NCI-H1694 (cell line): Measurements from ENCODE around the gene GMDS.

Source experiments
- DNase-seq: peaks from one replicate; lab custom pipeline; 2025; lab: John Stamatoyannopoulos, UW

GMDS gene

DNA sequence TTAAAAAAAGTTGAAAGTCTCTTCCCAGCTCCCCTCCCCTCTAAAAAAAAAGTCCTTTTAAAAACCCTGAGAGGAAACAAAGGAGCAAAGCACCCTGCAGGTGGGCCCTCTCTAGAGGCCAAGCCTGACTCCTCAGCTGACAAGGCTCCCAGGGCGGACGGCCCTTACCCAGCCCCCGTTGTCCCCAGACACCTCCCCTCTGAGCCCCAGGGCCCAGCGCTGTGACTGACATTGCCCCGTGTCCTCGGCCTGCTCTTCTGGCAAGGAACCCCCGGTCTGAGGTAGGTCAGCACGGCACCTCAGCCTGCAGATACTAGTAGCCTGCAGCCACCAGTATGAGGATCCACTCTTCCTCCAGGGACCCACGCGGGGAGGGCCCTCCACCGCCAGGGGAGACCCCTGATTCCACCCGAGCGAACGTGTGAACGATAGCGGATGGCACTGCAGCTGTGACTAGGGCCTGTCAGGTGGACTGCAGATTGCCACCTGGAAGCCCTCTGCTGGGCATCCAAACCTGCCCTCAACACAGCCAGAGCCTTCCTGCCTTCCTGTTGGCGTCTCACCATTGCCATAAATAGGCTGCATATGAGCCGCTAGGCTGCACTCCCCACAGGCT is 601.5 kb downstream of the GMDS start:
- DNase-seq, result no peak

DNA sequence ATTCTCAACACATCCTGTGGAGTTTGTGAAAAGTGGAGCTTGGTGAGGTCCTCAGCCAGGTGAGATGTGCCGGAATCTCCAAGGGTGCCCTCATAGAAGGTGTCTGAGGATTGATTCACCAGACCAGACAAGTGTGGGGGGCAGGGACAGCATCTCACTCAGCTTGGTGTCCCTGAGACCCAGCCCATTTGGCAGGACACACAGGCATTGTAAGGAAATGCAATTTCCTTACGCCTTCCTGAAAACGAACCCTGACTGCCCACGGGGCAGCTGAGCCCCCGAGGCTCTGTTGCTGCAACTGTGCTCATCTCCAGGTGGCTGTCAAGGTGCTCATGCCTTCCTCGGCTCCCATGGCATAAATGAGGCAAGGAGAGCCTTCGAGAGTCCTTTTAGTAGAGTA is 602.3 kb downstream of the GMDS start:
- DNase-seq, result no peak

DNA sequence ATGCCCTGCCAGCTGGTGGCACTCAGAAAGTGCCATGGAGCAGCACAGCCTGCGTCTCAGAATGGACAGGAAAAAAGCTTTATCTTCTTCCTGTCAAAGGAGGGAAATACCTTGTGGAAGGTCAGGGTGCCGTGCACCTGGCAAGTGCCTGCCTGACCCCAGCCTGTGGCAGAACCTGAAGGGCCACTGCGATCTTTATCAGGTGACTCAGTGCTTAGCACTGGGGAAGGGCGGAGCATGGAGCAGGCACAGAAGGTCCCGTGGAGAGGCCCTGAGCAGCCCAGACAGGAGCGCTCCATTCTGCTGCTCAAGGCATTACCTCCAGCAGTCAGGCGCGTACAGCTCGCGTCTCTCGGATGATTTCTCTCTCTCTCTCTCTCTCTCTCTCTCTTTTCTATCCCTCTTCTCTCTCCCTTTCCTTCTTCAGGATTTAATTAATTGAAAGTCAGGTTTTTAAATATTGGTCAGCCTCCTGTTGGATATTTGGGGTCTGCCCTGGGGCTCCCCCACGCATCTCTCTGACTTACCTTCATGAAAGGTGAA is 604.0 kb downstream of the GMDS start:
- DNase-seq, result no peak

DNA sequence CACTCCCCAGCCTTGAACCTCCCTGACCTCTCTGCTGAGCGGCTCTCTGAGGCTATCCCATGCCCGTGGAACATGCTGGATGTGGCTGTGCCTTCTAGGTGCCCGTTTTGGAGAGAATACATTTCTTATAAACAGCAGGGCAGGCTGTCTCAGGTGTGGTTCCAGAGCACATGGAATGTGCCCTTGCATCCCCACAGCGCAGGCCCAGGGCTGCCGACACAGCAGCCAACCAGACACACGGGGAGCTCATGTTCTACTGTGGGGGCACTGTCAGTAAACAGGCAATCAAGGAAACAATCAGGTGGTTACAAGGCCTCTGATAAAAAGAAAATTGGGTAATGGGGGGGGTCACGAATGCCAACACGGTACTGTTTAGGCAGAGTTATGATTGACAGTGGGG is 604.9 kb downstream of the GMDS start:
- no peak for DNase-seq

DNA sequence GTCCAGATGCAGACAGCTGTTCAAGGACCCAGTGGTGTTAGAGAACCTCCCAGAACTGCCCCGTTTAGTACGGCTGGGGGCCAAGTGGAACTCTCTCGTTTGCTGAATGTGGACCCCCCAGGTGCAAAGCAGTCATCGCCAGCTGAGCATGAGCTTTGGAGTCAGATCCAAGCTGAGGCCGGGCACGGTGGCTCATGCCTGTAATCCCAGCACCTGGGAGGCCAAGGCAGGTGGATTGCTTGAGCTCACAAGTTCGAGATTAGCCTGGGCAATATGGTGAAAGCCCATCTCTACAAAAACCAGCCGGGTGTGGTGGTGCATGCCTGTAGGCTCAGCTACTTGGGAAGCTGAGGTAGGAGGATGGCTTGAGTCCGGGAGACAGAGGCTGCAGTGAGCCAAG is 606.0 kb downstream of the GMDS start:
- DNase-seq, result no peak

DNA sequence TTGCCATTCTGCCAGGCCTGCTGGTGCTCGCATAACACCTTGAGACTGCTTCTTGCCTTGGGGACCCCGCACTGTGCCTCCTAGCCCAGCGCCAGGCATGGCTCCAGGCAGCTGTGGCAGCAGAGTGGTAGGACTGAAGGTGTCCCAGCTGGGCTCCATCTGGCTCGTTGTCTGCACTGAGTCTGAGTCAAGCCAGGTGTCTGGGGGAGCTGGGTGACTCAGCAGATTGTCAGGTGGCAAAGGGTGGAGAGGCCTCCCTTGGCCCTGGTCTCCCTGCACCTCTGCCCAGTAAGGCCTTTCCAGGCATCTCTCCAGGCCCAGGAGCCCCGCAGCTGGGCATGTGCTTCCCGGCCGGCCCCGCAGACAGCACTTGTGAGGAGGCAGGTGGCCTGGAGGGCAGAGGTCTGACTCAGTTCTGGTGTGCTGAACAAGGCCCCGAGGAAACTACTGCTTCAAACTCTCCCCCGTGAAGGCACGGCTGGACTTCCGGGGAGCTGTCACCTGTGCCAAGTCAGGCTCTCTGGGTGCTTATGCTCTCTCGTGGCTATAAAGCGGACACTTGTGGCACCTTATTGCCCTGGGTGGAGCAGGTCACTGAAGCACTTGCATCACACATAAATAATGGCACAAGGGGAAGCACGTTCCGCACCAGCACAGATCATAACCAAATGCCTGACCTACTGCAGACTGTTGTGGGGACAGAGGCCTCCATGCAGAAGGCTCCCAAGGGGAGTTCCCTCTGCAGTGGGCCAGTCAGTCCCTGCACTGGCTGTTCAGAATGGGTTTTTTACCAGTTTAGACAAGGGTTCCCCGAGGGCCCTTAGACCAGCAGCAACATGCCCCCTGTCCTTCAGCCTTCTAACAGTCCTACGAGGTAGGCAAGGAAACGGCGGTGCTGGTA is 608.2 kb downstream of the GMDS start:
- no peak for DNase-seq

DNA sequence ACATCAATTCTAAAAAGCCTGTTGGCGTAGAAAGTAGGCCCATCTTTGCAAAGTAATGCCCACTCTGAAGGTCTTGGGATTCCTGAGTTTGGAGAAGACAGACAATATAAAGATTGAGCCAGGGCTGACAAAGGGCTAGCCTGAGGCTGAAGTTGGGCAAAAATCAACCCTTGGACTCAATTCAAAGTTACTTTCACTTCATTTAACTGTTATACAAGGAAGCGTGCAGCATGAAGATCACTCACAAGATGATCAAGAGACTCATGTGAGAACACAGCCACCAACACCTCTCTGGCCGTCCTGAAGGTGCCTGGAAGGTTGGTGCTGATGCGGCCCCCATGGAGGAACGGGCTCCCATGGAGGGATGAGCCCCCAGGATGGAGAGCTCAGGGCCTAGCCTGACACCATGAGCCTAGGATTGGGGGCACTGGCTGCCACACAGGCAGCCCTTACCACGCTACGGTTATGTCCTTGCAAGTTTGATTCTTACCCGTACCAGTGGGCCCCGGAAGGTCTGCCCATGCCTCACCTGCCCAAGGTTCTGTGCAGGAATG is 609.1 kb downstream of the GMDS start:
- DNase-seq, result no peak

DNA sequence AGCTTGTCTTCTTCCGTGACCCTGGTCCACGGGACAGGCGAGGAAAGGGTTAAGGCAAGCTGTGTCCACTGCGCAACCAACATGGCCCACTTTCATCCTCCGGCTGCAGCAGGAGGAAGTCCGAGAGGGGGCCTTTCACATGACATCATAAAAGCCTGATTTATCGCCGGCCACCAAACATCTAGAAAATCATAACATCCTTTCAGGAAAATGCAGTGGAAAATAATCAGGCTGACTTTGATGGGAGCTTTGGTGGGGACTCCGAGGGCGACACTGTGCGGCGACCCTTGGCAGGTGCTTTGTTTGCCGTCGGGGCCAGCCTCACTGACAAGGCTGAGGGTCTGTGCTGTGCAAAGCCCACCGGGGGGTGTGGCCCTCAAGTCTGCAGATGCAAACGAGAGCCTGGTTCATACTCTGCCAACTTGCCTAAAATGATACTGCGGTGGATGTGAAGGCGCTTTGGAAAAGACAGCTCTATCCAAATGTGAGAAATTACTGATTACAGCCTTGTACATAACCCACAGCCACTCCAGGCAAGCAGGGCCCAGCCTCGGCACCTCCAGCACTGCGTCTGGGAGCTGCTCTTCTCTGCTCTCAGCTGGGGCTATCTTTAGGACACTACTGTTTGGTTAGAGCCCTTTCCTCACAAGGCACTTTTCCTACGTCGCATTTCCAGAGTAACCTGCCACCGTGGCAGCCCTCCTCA is 609.9 kb downstream of the GMDS start:
- DNase-seq, result no peak

DNA sequence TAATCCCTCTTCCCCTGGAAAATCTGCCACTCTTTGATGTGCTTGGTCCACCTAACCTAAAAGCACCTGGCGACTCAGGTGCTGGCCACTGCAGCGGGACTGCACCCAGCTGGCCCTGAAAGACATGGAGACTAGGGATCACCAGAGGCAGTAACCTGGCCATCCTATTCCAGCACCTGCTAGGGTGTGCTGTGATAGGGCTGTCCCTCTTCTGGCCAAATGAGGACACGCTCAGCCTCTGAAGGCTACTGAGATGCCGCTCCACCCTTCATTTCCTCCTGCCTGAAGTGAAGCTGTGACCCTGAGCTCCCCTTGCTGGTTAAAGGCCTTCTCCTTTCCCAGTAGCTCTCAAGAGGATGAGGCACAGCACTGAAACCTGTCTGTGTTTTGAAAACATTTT is 611.3 kb downstream of the GMDS start:
- DNase-seq, result no peak

GRCh38 chr6:1633366-1634021 is 611.9 kb downstream of the GMDS start:
- no peak for DNase-seq

- no peak for DNase-seq
Observed at GRCh38 chr6:1631251-1631650, 614.2 kb downstream of the GMDS start.

GRCh38 chr6:1630771-1631217 is 614.6 kb downstream of the GMDS start:
- DNase-seq, result no peak

GRCh38 chr6:1630212-1630770 is 615.1 kb downstream of the GMDS start:
- no peak for DNase-seq

DNA sequence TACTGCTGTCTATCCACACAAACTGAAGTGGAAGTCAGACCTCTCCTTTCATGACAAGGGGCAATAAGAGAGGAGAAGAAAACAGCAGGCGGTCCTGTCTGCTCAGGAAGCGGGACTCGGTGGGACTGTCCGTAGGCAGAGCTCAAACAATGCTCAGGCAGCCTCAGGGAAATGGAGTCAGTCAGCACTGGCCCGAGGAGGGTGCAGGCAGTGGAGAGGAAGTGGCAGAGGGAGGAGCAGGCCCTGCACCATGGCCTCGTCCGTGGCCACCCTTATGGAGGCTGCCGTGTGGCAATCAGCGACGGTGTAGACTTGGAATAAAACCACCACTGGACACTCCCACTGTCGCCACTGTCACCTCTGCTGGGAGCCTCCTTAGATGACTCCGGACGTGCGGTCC is 616.1 kb downstream of the GMDS start:
- DNase-seq, result no peak

DNA sequence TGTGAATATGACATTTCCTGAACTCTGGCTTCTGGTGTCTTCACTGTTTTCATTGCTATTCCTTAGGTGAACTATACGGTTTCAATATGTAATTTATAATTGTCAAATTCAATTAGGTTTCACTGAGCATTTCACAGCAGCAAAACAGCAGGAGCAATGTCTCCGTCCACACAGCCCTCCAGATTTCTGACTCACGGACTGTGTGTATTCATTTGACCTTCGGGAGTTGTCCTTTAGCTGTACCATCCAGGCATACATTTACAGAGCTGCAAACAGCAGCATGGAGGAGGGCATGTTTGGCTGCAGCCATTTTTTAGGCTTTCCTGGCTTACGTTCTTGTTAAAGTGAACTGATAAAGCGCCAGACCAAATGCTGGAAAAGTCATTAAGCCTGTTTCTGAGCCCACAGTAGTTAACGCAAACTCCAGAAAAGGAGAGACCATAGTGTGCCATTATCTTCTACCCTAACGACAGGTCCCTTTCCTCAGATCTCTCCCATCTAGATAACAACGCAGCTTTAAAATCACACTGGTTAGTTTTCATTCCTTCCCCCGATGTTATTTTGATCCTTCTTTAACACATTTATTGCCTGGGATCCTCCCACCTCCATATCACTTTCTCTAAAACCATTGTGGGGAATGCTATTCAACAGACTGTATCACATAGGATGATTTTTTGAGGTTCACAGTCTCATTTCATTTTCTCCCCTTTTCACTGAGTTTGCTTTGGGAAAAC is 617.4 kb downstream of the GMDS start:
- DNase-seq, result no peak

DNA sequence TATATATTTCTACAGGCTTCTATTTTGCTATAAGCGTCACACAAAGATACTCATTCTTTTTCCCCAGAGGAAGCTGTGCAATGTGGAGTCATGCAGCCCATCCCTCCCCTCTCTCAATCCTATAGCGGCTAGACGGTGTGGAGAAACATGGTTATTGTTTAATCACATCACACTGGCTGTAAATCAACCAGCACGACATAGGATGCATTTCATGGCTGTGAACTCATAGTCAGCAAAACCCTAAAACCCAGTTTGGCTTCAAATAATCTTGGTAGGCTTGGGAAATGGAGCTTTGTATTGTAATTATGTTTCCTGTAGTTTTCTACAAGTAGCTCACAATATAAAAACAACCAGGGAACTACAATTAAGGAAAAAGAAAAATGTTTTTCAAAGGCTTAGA is 618.9 kb downstream of the GMDS start:
- DNase-seq, result no peak

DNA sequence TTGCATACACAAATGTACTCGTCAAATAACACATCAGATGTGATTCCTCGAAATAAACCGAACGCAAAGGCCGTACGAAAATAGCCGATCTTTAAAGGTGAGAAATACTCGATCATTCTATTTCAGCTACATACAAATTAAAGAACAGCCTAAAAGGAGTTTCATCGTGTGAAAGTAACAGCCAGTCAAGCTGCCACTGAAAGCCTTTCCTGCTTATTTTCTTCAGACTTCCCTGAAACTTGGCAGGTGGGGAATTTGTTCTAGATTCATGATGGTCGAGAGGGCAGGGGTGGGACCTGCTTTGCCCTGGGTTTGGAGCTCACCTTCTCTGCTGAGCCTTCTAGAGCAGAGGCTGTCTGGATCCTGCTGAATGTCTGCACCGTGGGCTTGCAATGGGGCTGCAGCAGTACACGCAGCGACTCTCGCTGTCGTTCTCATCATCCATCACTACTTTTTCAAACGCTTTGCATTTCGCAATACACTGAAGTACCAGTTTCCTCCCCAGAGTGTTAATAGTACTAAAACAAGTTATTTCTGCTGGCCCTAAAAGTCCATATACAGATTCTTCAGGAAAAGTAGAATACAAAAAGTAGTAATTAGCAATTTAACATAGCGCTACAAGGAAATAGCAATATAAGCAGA is 619.5 kb downstream of the GMDS start:
- no peak for DNase-seq

DNA sequence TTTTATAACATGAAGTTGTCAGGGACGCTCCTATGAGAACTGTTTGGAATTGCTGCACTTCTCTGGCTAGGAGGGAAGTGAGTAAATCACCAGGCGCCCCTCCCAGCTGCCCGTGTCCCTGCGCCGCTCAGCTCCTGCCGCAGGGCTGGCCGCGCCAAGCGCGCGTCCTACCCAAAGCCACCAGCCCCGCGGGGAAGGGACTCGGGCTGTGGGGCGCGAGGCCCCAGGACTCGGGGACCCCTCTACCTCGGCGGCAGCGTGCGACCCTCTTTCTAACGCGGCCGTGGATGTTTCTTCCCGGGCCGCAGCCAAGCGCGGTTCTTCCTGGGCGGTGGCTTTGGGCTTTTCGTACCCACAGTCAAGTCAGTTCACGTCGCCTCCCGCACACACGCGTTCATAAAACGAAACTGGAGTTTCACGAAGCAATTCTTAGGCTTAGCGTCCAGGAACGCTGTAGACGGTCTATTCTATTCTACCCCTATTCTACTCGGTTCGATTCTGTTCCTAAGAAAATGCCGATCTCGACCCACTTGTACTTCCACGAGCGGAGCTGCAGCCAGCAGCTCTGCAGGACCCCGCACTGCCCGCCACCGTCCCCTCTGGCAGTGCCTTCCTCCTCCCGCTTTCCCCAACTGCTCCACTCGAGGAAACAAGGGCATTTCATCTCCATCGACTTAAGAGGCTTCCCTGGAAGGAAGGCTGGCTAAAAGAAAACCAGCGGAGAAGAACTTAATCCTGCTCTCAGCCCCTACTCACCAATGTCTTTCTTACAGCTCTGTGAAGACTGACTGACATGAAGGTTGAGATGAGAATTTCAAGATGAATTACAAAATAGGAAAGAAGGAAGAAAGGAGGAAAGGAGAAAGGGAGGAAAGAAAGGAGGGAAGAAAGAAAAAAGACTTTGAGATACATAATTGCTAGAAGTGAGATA is 620.3 kb downstream of the GMDS start:
- no peak for DNase-seq
